HG02588 (cell line): ENCODE data around the gene POLR1H.
A peak's percentile ranks its signal among the peaks of the same experiment; 100 is the strongest.

Source experiments
- ATAC-seq: cut with Tn5 transposase; IDR thresholded peaks from one replicate; pipeline ENCODE4 v1.9.1; 2021; ENCODE audit warnings: mild to moderate bottlenecking, moderate library complexity; ENCODE audit not compliant: unreplicated experiment

The POLR1H gene

GRCh38 chr6:30061858-30062458, 893 bp downstream of the POLR1H start:
- ATAC-seq: peak; percentile 14

- ATAC-seq: no peak
These were observed 1.6 kb downstream of the POLR1H start for GRCh38 chr6:30062471-30063178.

- no peak for ATAC-seq
These were observed 2.2 kb downstream of the POLR1H start for GRCh38 chr6:30063315-30063714.

- no peak for ATAC-seq
These were observed 5.0 kb downstream of the POLR1H start for GRCh38 chr6:30066082-30066481.

- peak; percentile 94 for ATAC-seq
These were observed 5.8 kb downstream of the POLR1H start, which contains the start of gene PPP1R11 for GRCh38 chr6:30066577-30067459. PPP1R11 (plus strand) TSS chr6:30067198; CDS start chr6:30067411, 213 bp downstream.

- no peak for ATAC-seq
These were observed 6.5 kb downstream of the POLR1H start for GRCh38 chr6:30067460-30068139.

- no peak for ATAC-seq
These were observed 10.2 kb downstream of the POLR1H start for GRCh38 chr6:30071081-30071818.

- ATAC-seq: no peak
These were observed 10.8 kb downstream of the POLR1H start for GRCh38 chr6:30071858-30072257.

GRCh38 chr6:30073489-30074235, 12.6 kb downstream of the POLR1H start:
- no peak for ATAC-seq

GRCh38 chr6:30074331-30075093, 13.4 kb downstream of the POLR1H start:
- ATAC-seq: no peak

- ATAC-seq: no peak
These were observed 14.2 kb downstream of the POLR1H start, which contains the start of gene RNF39 for GRCh38 chr6:30075094-30075789. RNF39 (minus strand) TSS chr6:30075769; CDS start chr6:30075585, 184 bp downstream.

- ATAC-seq: no peak
These were observed 15.0 kb downstream of the POLR1H start for GRCh38 chr6:30075790-30076732.

- no peak for ATAC-seq
These were observed 16.2 kb downstream of the POLR1H start for GRCh38 chr6:30077218-30077617.

- no peak for ATAC-seq
These were observed 26.8 kb downstream of the POLR1H start for GRCh38 chr6:30087876-30088275.

GRCh38 chr6:30091577-30092381, 30.7 kb downstream of the POLR1H start:
- no peak for ATAC-seq

GRCh38 chr6:30092852-30093543, 31.9 kb downstream of the POLR1H start:
- ATAC-seq: no peak
